ENCODE measurements around the gene KRT75.

KRT75 gene

DNA sequence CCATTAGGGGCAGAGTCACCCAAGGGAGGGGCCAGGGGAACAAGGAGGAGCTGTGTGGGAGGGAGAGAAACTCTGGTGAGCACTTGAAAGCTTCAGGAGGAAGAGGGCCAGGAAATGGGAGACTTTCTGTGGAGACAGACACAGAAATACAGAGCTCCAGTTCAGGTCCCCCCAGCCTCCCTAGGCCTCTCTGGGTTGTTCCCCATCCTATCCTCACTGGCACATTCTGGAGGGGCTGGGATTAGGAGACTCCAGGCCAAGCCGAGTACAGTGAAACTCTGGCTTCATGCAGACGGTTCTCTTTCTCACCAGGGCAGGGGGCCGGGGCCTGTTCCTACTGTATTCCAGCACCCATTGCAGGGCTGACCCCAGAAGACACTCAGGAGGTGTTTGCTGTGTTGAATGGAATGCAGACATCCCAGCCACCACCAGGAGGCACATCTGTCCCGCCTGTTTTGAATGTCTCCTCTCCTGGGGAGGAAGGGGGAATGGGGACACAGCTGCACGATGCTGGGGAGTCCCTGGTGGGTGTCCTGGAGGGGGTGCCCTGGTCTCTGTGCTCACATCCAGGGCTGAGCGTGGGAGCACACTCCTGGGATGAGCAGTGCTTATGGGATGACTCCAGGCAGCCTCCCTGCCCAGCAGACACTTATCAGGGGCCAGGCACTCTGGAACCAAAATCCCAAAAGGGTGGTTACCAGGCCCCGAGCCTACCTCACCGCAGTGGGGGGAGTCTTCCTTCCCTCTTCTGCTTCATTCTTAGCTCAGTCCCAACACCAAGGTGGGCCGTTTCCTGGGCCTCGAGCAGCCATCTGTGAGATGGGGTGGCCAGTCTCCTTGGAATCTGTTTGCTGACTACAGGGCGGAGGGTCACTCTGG is 43.2 kb downstream of the KRT75 start:
- no peak for DNase-seq

GRCh38 chr12:52389313-52390207 is 44.6 kb downstream of the KRT75 start:
- DNase-seq: no peak

- no peak for DNase-seq
Observed at GRCh38 chr12:52387859-52388258, 46.3 kb downstream of the KRT75 start.

DNA sequence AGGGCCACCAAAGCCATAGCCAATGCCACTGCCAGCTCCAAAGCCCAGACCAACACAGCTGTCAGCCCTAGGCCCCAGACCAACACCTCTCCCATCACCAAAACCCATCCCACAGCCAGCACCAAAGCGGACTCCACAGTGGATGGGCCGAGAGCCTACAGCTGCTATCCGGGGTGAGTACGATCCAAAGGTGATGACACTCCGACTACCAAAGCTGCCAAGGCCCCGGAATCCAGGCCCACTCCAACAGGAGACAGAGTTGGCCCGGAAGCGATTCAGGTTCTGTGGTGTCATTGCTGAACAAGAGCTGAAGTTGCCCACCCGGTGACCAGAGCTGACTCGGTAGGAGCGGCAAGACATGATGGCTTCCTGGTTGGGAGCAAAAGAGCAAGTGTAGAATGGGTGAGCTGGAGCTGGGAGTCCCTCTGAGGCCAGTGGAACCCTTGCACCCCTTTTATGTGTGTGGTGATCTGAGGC is 48.9 kb downstream of the KRT75 start, which contains the start of gene KRT84:
Gene KRT84, minus strand, starts transcription at position 427 of the 477 bp plus-strand sequence. Its CDS starts 67 bp downstream, at position 360.
- DNase-seq: no peak

GRCh38 chr12:52383331-52383730 is 50.8 kb downstream of the KRT75 start:
- DNase-seq: no peak

GRCh38 chr12:52382854-52383253 is 51.3 kb downstream of the KRT75 start:
- DNase-seq: no peak

GRCh38 chr12:52381206-52381605 is 53.0 kb downstream of the KRT75 start:
- DNase-seq: no peak

DNA sequence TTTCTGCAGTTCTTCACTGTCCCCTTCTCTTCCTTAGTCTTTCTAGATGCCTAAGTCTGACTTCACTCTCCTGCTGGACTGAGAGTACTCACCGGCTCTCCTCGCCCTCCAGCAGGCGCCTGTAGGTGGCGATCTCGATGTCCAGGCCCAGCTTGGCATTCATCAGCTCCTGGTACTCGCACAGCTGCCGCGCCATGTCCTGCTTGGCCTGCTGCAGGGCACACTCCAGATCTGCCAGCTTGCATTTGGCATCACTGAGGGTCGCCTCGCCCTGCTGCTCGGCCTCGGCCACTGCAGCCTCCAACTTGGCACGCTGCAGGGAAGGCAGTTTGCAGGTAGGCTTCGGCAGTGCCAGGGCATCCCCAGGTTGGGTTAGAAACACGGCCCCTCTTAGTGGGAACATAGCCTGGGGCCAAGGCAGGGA is 53.9 kb downstream of the KRT75 start:
- DNase-seq: no peak

DNA sequence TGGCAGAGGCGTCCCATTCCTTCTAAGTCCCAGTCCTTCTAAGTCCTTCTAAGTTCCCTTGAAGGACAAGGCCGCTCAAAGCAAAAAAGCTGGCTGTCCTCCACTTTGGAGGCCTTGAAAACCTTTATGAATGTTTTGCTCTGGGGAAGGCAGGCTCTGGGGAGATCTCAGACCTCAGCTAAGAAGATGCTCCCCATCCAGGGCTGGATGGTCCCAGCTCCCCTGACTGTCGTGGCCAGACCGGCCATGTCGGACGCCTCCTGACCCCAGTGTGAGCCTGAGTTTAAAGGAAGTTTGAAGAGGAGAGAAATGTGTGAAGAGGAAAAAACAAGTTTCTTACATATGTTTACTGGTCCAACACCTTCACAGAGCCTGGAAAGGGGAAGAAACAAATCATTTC is 54.6 kb downstream of the KRT75 start:
- no peak for DNase-seq

DNA sequence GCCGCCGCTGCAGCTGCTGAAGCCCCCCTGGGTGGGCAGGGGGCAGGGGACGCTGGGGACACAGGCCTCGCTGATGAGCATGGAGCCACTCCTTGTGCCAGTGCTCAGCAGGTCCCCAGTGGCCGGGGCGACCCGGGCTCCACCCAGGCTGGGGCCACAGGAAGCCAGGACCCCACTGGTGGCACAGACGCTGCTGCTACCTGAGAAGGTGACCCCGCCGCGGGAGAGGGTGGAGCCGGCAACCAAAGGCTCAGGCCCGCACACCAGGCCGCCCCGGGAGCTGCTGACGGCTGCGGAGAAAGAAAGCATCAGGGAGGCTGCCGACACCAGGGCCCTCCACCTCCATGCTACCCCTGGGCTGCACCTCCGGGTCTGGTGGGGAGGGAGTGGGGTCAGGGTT is 56.1 kb downstream of the KRT75 start:
- no peak for DNase-seq

DNA sequence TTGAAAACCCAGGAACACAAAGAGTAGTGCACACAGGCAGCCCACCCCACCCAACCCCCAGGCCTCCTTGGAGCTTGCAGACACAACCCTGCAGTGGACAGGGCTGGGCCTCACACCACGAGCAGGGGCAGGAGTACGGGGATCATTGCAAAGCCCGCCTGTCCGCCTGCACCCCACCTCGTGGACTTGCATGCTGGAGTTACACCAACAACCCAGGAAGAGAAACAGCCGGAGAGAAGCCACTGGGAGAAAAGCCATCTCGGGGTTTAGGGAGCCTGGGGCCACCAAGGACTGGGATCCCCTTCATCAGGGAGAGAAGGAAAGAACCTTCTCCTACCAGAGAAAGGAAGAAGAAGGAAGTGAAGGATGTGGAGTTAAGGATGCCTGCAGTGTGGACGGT is 56.9 kb downstream of the KRT75 start:
- no peak for DNase-seq

Measured in stimulated activated CD4-positive, alpha-beta T cell treated with anti-CD3 and anti-CD28 coated beads, Interleukin-2, amount 100 ng/mL, for 48 hours (primary cell).